ENCODE results near the gene LRCH4.
A peak's percentile ranks its signal among the peaks of the same experiment; 100 is the strongest.

Gene LRCH4

DNA sequence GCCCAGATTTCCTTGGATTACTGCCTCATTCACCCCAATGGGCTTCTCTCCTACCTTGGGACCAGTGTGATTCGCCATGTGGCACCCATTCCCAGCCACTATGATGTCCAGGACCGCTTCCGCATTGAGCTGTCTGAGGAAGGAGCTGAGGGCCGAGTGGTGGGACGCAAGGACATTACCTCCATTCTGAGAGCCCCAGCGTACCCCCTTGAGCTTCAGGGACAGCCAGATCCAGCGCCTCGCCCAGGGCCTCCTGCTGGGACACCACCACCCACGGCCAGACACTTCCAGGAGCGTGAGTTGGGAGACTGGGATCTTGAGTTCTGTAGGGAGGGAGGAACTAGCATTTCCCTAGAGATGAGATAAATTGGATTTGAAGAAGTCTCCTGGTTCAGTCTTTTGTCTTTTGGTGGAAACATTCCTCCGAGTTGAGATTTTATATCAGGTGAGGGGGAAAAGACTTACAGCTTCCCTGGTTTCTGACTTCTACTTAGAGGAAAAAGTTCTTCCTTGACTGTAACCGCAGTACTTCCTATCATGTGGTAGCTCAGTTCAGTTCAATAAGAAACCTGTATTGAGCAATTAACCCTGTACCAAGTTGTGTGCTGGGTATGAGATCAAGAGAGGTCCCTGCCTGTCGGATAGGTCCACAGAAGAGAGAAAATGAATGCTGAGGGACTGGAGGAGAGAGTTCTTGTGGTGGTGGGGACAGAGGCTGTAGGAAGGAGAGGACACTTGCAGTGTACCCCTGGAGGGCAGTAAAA is 27.7 kb upstream of the LRCH4 start:
- Mint-ChIP-seq H3K36me3 (ENCODE audit: low read depth) (no peaks in the 10 kb centered on the region), H3K9me3 (no peaks in the 10 kb centered on the region), H3K4me1 (ENCODE audit: low read depth) (peaks cover 12% of the 10 kb centered on the region), H3K27me3 (no peaks in the 10 kb centered on the region), H3K27ac (no peak overlapping the region), H3K4me3 (peak overlapping the region; percentile 77)

DNA sequence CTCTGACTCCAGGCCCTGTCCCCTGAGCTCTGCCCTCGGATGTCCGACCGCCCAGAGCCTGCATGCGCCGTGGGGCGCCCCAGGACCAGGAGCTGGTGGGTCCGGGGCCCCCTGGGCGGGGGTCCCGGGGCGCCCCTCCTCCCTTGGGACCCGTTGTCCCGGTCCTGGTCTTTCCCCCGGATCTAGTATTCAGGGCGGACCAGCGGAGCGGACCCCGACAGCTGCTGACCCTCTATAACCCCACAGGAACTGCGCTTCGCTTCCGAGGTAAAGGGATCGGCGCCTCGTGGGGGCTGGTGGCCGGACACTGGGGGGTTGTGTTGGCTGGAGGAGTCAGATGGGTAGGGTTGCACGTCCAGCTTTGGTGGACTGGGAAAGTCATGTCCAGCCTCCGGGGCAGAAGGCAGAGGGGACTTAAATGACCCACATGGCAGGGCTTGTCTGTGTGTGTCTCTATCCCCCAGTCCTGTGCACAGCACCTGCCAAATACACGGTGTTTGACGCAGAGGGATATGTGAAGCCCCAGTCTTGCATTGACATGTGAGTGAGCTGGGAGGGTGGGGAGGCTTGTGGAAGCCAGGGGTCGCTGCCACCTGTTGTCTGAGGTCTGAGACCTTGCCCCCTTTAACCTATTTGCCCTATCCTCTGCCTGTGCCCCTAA is 26.9 kb upstream of the LRCH4 start:
- Mint-ChIP-seq H3K4me1 (ENCODE audit: low read depth) (peaks cover 12% of the 10 kb centered on the region), H3K27me3 (no peaks in the 10 kb centered on the region), H3K27ac (peak overlapping the region; percentile 49), H3K9me3 (no peaks in the 10 kb centered on the region), H3K36me3 (ENCODE audit: low read depth) (no peaks in the 10 kb centered on the region), H3K4me3 (peak overlapping the region; percentile 85)

DNA sequence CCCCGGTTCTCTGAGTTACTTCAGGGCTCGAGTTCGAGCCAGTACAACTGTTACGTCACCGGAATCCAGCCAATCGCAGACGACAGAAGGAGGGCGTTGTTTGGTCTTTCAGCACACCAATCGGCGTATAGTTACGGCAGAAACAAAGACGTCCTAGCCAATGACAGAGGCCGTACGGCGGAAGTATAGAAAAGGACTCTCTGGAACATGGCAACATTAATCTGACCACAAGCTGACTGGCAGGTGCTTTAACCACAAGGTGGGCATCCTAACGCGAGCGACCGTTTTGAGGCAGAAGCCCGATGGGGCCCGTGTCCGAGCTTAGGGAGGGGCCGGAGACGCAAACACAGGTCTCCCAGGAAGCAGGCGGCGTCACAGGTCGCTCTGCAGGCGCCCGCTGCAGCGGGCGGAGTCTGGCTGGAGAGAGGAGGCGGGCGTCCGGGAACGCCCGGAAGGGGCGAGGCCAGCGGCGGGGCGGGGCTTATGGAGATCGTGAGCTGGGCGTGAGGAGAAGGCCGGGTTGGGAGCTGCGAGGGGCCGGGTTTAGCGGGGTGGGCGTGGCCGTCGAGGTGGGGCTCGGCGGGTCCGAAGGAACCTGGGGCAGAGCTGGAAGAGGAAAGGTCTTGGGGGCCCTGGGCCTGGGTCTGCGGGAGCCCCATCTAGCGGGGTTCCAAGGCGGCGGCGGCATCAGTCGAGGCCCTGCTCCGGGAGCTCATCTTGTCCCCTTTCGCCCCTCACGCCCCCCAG is 26.2 kb upstream of the LRCH4 start, which contains the start of gene MOSPD3:
TSS of gene MOSPD3 (plus strand) at position 558 of the 747 bp plus-strand sequence. CDS start 252 bp downstream, outside the sequence.
- peak within 1 kb of the TSS; percentile 85 for H3K4me3 Mint-ChIP-seq
- peak within 1 kb of the TSS; percentile 95 for H3K27ac Mint-ChIP-seq
- no peaks in the 10 kb centered on the region for H3K36me3 Mint-ChIP-seq (ENCODE audit: low read depth)
- H3K4me1 Mint-ChIP-seq (ENCODE audit: low read depth): peaks cover 12% of the 10 kb centered on the region
- no peaks in the 10 kb centered on the region for H3K9me3 Mint-ChIP-seq
- H3K27me3 Mint-ChIP-seq: no peaks in the 10 kb centered on the region

DNA sequence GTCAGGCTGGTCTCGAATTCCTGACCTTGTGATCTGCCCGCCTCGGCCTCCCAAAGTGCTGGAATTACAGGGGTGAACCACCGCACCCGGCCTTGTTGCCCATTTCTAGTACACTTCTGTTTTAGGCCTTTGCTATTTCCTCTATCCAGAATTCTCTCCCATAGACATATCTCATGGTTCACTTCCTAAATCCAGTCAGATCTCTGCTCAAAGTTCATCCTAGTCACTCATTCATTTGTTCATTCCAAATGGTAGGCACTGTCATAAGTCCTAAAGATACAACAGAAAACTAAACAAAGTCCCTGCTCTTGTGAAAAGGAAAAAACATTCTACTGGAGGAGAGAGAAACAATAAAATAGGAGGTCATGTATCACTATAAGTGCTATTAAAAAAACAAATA is 24.0 kb upstream of the LRCH4 start:
- Mint-ChIP-seq H3K9me3 (no peaks in the 10 kb centered on the region), H3K4me1 (ENCODE audit: low read depth) (peaks cover 23% of the 10 kb centered on the region), H3K36me3 (ENCODE audit: low read depth) (no peaks in the 10 kb centered on the region), H3K27me3 (no peaks in the 10 kb centered on the region), H3K4me3 (no peak overlapping the region), H3K27ac (no peak overlapping the region)

DNA sequence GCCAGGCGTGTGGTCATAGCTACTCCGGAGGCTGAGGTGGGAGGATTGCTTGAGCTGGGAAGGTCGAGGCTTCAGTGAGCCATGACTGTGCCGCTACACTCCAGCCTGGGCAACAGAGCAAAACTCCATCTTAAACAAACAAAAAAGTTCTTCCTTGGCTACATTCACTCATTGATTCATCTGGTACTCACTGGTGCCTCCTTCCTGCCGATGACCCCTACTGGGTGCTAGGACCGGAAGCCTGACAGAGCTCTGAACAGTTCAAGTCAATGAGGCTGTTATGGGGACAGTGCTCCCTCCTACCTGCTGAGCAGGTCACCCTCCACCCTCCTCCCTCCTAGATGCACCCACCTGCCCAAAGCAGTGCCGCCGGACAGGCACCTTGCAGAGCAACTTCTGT is 21.2 kb upstream of the LRCH4 start:
- no peak overlapping the region for H3K4me3 Mint-ChIP-seq
- H3K27me3 Mint-ChIP-seq: no peaks in the 10 kb centered on the region
- no peaks in the 10 kb centered on the region for H3K36me3 Mint-ChIP-seq (ENCODE audit: low read depth)
- H3K9me3 Mint-ChIP-seq: no peaks in the 10 kb centered on the region
- no peak overlapping the region for H3K27ac Mint-ChIP-seq
- H3K4me1 Mint-ChIP-seq (ENCODE audit: low read depth): peaks cover 25% of the 10 kb centered on the region

DNA sequence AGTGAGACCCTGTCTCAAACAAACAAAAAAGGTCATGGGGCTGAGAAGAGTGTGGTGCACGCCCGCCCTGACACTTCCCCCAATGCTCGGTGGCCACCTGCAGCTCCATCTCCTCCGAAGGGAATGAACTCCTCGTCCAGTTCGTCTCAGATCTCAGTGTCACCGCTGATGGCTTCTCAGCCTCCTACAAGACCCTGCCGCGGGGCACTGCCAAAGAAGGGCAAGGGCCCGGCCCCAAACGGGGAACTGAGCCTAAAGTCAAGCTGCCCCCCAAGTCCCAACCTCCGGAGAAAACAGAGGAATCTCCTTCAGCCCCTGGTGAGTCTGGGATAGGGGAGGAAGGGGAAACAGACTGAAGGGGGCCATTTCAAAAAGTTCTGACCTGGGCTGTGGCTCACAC is 20.4 kb upstream of the LRCH4 start:
- Mint-ChIP-seq H3K27me3 (no peaks in the 10 kb centered on the region), H3K27ac (no peak overlapping the region), H3K4me1 (ENCODE audit: low read depth) (peaks cover 22% of the 10 kb centered on the region), H3K36me3 (ENCODE audit: low read depth) (no peaks in the 10 kb centered on the region), H3K9me3 (no peaks in the 10 kb centered on the region), H3K4me3 (no peak overlapping the region)

DNA sequence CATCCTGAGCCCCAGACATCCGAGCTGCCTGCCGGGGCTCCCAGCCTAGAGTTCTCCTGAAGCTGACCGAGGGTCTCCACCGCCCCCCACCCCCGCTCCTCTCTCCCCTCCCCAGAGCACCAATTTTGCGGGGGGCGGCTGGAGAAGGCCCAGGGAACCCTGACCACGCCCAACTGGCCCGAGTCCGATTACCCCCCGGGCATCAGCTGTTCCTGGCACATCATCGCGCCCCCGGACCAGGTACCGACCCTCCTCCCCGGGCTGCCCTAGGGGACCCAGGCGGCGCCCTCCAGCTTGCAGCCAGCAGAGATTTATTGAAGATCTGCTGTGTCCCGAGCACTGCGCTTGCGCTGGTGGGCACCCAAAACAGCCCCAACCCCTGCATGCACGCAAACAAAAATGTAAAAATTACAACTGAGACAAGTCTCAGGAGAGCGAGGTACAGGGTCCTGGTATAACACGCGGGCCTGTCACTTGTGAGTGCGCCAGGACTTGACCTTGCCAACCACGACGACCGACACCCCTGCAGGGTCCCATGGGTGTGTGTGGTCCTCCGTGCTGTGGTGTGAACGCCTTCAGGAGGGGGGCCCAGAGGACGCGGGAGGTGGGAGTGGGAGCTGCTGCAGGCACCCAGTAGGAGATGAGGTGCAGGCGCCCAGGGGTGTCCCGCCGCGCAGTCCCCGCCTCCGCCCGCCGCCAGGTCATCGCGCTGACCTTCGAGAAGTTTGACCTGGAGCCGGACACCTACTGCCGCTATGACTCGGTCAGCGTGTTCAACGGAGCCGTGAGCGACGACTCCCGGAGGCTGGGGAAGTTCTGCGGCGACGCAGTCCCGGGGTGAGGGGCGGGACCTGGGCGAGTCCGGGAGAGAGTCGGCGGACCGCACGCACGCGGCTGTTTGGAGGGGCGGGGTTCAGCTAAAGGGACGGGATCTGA is 19.3 kb upstream of the LRCH4 start:
- H3K4me1 Mint-ChIP-seq (ENCODE audit: low read depth): peaks cover 22% of the 10 kb centered on the region
- H3K36me3 Mint-ChIP-seq (ENCODE audit: low read depth): no peaks in the 10 kb centered on the region
- H3K4me3 Mint-ChIP-seq: peak overlapping the region; percentile 73
- H3K27ac Mint-ChIP-seq: no peak overlapping the region
- no peaks in the 10 kb centered on the region for H3K9me3 Mint-ChIP-seq
- no peaks in the 10 kb centered on the region for H3K27me3 Mint-ChIP-seq

DNA sequence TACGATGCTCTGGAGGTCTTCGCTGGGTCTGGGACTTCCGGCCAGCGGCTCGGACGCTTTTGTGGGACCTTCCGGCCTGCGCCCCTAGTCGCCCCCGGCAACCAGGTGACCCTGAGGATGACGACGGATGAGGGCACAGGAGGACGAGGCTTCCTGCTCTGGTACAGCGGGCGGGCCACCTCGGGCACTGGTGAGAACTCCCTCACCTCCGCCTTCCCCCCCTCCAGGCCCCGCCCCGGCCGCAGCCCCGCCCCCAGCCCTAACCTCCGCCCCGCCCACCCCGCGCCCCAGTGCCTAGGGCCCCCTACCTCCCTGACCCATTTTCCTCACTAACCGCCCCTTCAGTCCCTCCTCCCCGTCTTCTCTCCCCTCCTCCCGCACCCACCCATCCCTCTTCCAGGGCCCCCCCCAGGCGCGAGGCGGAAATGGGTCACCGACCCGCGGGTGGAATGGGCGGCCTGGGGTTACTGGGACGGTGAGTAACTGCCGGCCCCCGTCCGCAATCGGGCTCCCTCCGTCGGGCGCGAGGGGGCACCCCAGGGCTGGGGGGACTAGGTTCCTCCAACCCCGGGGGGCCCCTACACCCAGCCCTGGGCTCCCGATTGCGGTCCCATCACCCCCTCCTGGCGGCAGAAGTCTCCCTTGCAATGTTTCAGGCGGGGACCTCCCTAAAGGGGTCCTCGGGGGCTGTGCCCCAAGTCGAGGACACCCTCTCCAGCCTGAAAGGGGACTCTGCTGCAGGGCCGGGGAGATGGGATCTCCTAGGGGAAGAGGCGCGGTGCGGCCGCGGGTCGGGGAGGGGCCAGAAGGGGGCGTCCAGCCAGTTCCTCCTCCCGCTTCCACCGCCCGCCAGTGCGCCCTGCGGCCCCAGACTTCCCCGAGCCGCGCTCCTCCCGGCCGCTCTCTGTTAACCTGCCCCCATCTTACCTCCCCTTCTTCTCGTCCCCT is 18.4 kb upstream of the LRCH4 start:
- H3K4me3 Mint-ChIP-seq: peak overlapping the region; percentile 82
- no peaks in the 10 kb centered on the region for H3K36me3 Mint-ChIP-seq (ENCODE audit: low read depth)
- no peaks in the 10 kb centered on the region for H3K9me3 Mint-ChIP-seq
- peak overlapping the region; percentile 76 for H3K27ac Mint-ChIP-seq
- H3K27me3 Mint-ChIP-seq: no peaks in the 10 kb centered on the region
- H3K4me1 Mint-ChIP-seq (ENCODE audit: low read depth): peaks cover 22% of the 10 kb centered on the region

DNA sequence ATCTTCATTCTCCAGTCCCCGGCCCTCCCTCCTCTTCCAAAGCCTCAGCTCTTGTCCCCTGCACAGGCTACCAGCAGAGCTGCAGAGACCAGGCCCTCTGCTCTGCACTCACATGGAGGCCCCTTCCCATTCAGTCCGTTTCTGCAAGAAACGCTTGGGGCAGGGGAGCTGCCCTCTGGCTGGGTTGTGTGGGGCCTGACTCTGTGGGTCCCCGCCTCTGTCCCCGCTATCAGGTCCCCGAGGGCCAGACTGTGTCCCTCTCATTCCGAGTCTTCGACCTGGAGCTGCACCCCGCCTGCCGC is 17.7 kb upstream of the LRCH4 start:
- Mint-ChIP-seq H3K4me3 (peak overlapping the region; percentile 82), H3K27ac (peak overlapping the region; percentile 76), H3K9me3 (no peaks in the 10 kb centered on the region), H3K27me3 (no peaks in the 10 kb centered on the region), H3K4me1 (ENCODE audit: low read depth) (peaks cover 22% of the 10 kb centered on the region), H3K36me3 (ENCODE audit: low read depth) (no peaks in the 10 kb centered on the region)

DNA sequence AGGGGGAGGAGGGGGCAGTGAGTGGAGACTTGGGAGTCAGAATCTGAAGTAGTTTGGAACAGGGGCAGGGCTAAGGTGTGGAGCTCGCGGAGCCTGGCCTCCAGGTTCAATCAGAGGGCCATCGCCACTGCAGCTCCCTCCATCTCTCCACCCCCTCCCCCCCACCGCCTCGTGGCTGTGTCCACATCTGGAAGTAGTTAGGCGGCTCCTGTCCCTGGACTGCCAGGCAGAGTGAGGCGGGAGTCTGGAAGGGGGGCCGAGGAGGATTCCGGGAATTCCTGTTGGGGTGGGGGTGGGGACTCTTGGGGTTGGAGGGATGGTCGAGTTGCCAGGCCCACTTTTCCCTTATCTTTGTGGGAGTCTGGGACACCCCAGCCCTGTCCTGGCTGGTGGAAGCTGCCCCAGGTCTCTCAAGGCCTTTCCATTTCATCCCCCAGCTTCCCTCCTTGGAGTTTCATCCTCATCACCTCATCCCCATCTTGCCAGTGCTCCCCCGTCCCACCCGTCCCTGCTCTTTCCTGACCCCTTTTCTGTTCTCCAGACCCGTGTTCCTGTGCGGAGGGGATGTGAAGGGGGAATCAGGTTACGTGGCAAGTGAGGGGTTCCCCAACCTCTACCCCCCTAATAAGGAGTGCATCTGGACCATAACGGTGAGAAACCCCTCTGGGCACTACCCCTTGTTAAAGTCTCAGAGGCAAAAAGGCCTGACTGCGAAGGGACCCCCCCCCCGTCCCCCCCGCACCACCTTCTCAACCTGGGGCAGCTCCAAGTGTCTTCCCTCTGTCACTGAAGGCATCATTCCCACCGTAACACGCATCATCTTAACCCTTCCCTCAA is 17.2 kb upstream of the LRCH4 start:
- Mint-ChIP-seq H3K4me3 (peak overlapping the region; percentile 82), H3K4me1 (ENCODE audit: low read depth) (peaks cover 22% of the 10 kb centered on the region), H3K36me3 (ENCODE audit: low read depth) (no peaks in the 10 kb centered on the region), H3K27ac (peak overlapping the region; percentile 76), H3K27me3 (no peaks in the 10 kb centered on the region), H3K9me3 (no peaks in the 10 kb centered on the region)

DNA sequence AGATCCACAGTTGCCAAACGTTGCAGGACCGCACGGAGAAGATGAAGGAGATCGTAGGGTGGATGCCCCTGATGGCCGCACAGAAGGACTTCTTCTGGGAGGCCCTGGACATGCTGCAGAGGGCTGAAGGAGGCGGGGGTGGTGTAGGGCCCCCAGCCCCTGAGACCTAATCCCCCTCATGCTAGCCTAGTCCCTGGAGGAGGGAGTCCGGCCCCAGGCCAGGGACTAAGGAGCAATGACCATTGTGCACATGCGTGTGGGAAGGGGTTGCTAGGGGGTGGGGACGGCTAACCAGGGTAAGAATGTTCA is 14.8 kb upstream of the LRCH4 start:
- peaks cover 18% of the 10 kb centered on the region for H3K4me1 Mint-ChIP-seq (ENCODE audit: low read depth)
- no peaks in the 10 kb centered on the region for H3K27me3 Mint-ChIP-seq
- no peak overlapping the region for H3K4me3 Mint-ChIP-seq

DNA sequence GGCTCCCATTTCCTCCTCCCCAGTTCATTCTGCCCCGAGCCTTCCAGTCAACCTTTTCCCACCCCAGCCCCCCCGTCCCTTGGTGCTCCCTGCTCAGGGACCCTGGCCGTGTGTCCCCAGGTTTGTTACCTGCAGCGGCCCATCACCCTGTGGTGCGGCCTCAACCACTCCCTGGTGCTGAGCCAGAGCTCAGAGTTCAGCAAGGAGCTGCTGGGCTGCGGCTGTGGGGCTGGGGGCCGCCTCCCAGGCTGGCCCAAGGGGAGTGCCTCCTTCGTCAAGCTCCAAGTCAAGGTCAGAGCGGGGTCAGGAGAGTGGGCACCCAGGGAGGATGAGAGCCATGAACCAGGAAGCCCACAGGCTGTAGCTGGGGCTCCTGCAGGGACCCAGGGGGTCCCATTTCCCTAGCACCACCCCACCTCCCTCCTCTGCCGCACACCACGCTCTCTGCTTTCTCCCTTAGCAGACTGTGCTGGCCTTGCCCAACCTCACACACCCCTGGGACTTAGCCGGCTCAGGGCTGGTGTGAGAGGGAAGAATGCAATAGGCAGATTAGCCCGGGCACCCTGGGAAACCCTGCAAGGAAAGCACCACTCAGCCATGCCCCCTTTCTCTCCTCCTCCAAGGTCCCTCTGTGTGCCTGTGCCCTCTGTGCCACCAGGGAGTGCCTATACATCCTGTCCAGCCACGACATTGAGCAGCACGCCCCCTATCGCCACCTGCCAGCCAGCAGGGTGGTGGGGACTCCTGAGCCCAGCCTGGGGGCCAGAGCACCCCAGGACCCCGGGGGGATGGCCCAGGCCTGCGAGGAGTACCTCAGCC is 14.2 kb upstream of the LRCH4 start:
- H3K27ac Mint-ChIP-seq: no peak overlapping the region
- no peaks in the 10 kb centered on the region for H3K9me3 Mint-ChIP-seq
- no peaks in the 10 kb centered on the region for H3K36me3 Mint-ChIP-seq (ENCODE audit: low read depth)
- H3K4me3 Mint-ChIP-seq: no peak overlapping the region
- no peaks in the 10 kb centered on the region for H3K27me3 Mint-ChIP-seq
- peaks cover 13% of the 10 kb centered on the region for H3K4me1 Mint-ChIP-seq (ENCODE audit: low read depth)

More for the DNA sequence above, 14.8 kb upstream of the LRCH4 start:
- Mint-ChIP-seq H3K27ac (no peak overlapping the region), H3K9me3 (no peaks in the 10 kb centered on the region), H3K36me3 (ENCODE audit: low read depth) (no peaks in the 10 kb centered on the region)
